IgD-negative memory B cell (primary cell): ENCODE results near the gene PATZ1. TPM values are rescaled to one million over a fixed set of nuclear protein-coding genes. Genes with fewer than 3 reads are reported as not detected.

Source experiments
- polyA plus RNA-seq: library from polyadenylated mRNA; unstranded; fragments of 300-500 nt; fragmentation: Illumina TruSeq; gene quantifications from one replicate; pipeline ENCODE4 v1.2.3, GENCODE V29; 2021

The PATZ1 gene
- polyA plus RNA-seq, 1 donor from 2014 or later = 11.5 TPM

Other genes starting within 250 kb of the PATZ1 start
- gene SELENOM, start 238.8 kb downstream of the PATZ1 start, polyA plus RNA-seq = 145 TPM
- not detected for gene INPP5J, start 223.4 kb downstream of the PATZ1 start, polyA plus RNA-seq
- gene PLA2G3, start 205.8 kb downstream of the PATZ1 start, polyA plus RNA-seq = not detected
- 22.0 TPM for gene RNF185, start 186.2 kb downstream of the PATZ1 start, polyA plus RNA-seq
- 9.1 TPM for gene LIMK2, start 134.0 kb downstream of the PATZ1 start, polyA plus RNA-seq
- gene PIK3IP1, start 53.9 kb downstream of the PATZ1 start, polyA plus RNA-seq = 88.7 TPM
- gene DRG1, start 53.3 kb upstream of the PATZ1 start, polyA plus RNA-seq = 88.7 TPM
- gene EIF4ENIF1, start 143.5 kb upstream of the PATZ1 start, polyA plus RNA-seq = 21.7 TPM
- gene SFI1, start 150.2 kb upstream of the PATZ1 start, polyA plus RNA-seq = 15.5 TPM